Liver (tissue), 9 donors: Measurements from ENCODE around the gene ACCSL. TPM values are rescaled to one million over a fixed set of nuclear protein-coding genes. Genes with fewer than 3 reads are reported as not detected.

Experiments
- DNase-seq: peaks from one replicate; pipeline ENCODE4 v3.0.0-alpha.2; 2017; ENCODE audit warnings: low spot score
- H3K27ac ChIP-seq, 2 donors: one replicate each; pipeline ENCODE4 v1.7.0; 2013; ENCODE audit warnings: inconsistent platforms in 2 of 2, low read length in 2 of 2, control low read depth in 1 of 2, low read depth in 1 of 2, mild to moderate bottlenecking in 1 of 2
- H3K27me3 ChIP-seq, 4 donors: one replicate each; pipeline versions ENCODE4 v1.6.1 to v1.7.0; 2013; ENCODE audit warnings: low read length in 3 of 4, inconsistent platforms in 1 of 4, mild to moderate bottlenecking in 1 of 4, moderate library complexity in 1 of 4; ENCODE audit not compliant: control insufficient read depth in 4 of 4, insufficient read depth in 4 of 4
- H3K36me3 ChIP-seq, 4 donors: one replicate each; pipeline versions ENCODE4 v1.6.1 to v1.7.0; 2013; ENCODE audit warnings: low read length in 3 of 4, mild to moderate bottlenecking in 3 of 4, low read depth in 1 of 4, moderate library complexity in 1 of 4; ENCODE audit not compliant: control insufficient read depth in 4 of 4, insufficient read depth in 3 of 4
- H3K4me1 ChIP-seq, 4 donors: one replicate each; pipeline versions ENCODE4 v1.6.1 to v1.7.0; 2013; ENCODE audit warnings: low read length in 3 of 4, mild to moderate bottlenecking in 3 of 4, moderate library complexity in 1 of 4; ENCODE audit not compliant: control insufficient read depth in 4 of 4, insufficient read depth in 4 of 4
- H3K4me3 ChIP-seq, 3 donors: one replicate each; pipeline versions ENCODE4 v1.6.1 to v1.7.0; 2013; ENCODE audit warnings: low read length in 3 of 3, control low read depth in 1 of 3, low read depth in 1 of 3, mild to moderate bottlenecking in 1 of 3
- H3K9ac ChIP-seq, 2 donors: one replicate each; pipeline ENCODE4 v1.7.0; 2013; ENCODE audit warnings: low read length in 2 of 2, mild to moderate bottlenecking in 2 of 2, moderate library complexity in 2 of 2, control low read depth in 1 of 2, low read depth in 1 of 2
- H3K9me3 ChIP-seq, 4 donors: one replicate each; pipeline versions ENCODE4 v1.6.1 to v1.7.0; 2013; ENCODE audit warnings: low read length in 3 of 4; ENCODE audit not compliant: control insufficient read depth in 4 of 4
- EGR1 ChIP-seq, 2 donors: IDR thresholded peaks; 2 replicates each; pipeline ENCODE4 v1.6.1; 2016 to 2018; ENCODE audit warnings: antibody characterized with exemption in 2 of 2, low read depth in 2 of 2
- FOXA1 ChIP-seq: IDR thresholded peaks from 2 replicates; pipeline ENCODE4 v1.6.1; 2016; ENCODE audit warnings: antibody characterized with exemption
- FOXA2 ChIP-seq: IDR thresholded peaks from 2 replicates; pipeline ENCODE4 v1.6.1; 2016; ENCODE audit warnings: antibody characterized with exemption
- HNF4A ChIP-seq, 2 donors: conservative IDR thresholded peaks; 2 replicates each; pipeline ENCODE4 v1.6.1; 2016; ENCODE audit warnings: antibody characterized with exemption in 2 of 2, mild to moderate bottlenecking in 2 of 2
- HNF4G ChIP-seq: IDR thresholded peaks from 2 replicates; pipeline ENCODE4 v1.6.1; 2016; ENCODE audit warnings: antibody characterized with exemption
- JUND ChIP-seq, 2 donors: IDR thresholded peaks; 2 replicates each; pipeline ENCODE4 v1.6.1; 2016; ENCODE audit warnings: antibody characterized with exemption in 2 of 2
- NR2F2 ChIP-seq: IDR thresholded peaks from 2 replicates; pipeline ENCODE4 v1.6.1; 2016; ENCODE audit warnings: antibody characterized with exemption
- RAD21 ChIP-seq, 2 donors: IDR thresholded peaks; 2 replicates each; pipeline ENCODE4 v1.6.1; 2016; ENCODE audit warnings: antibody characterized with exemption in 2 of 2, mild to moderate bottlenecking in 2 of 2
- SP1 ChIP-seq: IDR thresholded peaks from 2 replicates; pipeline ENCODE4 v1.6.1; 2018; ENCODE audit warnings: antibody characterized with exemption, mild to moderate bottlenecking
- TAF1 ChIP-seq: conservative IDR thresholded peaks from 2 replicates; pipeline ENCODE4 v1.6.1; 2016; ENCODE audit warnings: antibody characterized with exemption, mild to moderate bottlenecking
- YY1 ChIP-seq: IDR thresholded peaks from 2 replicates; pipeline ENCODE4 v1.6.1; 2016; ENCODE audit warnings: antibody characterized with exemption, mild to moderate bottlenecking
- WGBS: extraction: QIAGEN DNeasy Blood & Tissue Kit; methylation state at CpG from one replicate; pipeline ENCODE4 v1.1.7; 2013; 5-methylcytosine and 5-hydroxymethylcytosine counted together
- polyA plus RNA-seq, 2 donors: library from polyadenylated mRNA; stranded (reverse) in 1 of 2; unstranded in 1 of 2; fragments of 200-250 nt in 1 of 2; fragments of >200 nt in 1 of 2; fragmentation: Nextera tagmentation in 1 of 2; extraction: Ambion mirVana in 1 of 2; gene quantifications; one replicate each; pipeline versions ENCODE4 v1.2.1 to v1.2.3, GENCODE V29; 2013 to 2015
- total RNA-seq, 2 donors: library from RNA; depleted of rRNA; stranded (reverse); fragments of >200 nt; gene quantifications; one replicate each; pipeline ENCODE4 v1.2.3, GENCODE V29; 2014
- TF ChIP-seq, protein P1 (sequence below): fragments of 150-350 bp; IDR thresholded peaks from 2 replicates; pipeline ENCODE4 v1.5.1; 2017; ENCODE audit warnings: improper control_type of control experiment, low read depth, low read length; ENCODE audit not compliant: missing input control
- TF ChIP-seq, protein P2 (sequence below): IDR thresholded peaks from 2 replicates; pipeline ENCODE4 v1.6.1; 2016; ENCODE audit warnings: antibody characterized with exemption
- TF ChIP-seq, protein P3 (sequence below): IDR thresholded peaks from 2 replicates; pipeline ENCODE4 v1.6.1; 2016; ENCODE audit warnings: antibody characterized with exemption, mild to moderate bottlenecking
- TF ChIP-seq, protein P4 (sequence below): IDR thresholded peaks from 2 replicates; pipeline ENCODE4 v1.6.1; 2016; ENCODE audit warnings: antibody characterized with exemption
- TF ChIP-seq, protein P5 (sequence below): IDR thresholded peaks from 2 replicates; pipeline ENCODE4 v1.6.1; 2016; ENCODE audit warnings: antibody characterized with exemption
- donor health status: healthy.
- donor health status: healthy.
- donor health status: healthy.
- donor health status: healthy.
- donor health status: healthy.

Gene ACCSL
- total and polyA plus RNA-seq, 4 donors = 0.09 TPM; not detected in 3

DNA sequence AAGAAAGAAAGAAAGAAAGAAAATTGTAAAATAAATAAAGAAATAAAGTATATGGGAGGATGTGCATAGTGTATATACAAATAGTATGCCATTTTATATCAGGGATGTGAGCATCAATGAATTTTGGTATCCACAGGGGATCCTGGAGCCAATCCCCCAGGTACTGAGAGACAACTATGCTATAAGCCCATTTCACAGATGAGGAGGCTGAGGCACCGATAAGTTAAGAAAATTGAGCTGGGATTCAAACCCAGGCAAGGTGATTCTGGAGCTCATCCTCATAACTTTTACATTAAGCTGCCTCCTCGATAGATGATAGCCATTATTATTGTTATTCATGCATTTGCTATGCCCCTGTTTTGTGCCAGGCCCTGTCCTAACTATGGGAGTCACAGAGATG lies 47.0 kb upstream of the ACCSL start:
- no peak overlapping the region for H3K27ac ChIP-seq
- TF ChIP-seq, protein P1, sequence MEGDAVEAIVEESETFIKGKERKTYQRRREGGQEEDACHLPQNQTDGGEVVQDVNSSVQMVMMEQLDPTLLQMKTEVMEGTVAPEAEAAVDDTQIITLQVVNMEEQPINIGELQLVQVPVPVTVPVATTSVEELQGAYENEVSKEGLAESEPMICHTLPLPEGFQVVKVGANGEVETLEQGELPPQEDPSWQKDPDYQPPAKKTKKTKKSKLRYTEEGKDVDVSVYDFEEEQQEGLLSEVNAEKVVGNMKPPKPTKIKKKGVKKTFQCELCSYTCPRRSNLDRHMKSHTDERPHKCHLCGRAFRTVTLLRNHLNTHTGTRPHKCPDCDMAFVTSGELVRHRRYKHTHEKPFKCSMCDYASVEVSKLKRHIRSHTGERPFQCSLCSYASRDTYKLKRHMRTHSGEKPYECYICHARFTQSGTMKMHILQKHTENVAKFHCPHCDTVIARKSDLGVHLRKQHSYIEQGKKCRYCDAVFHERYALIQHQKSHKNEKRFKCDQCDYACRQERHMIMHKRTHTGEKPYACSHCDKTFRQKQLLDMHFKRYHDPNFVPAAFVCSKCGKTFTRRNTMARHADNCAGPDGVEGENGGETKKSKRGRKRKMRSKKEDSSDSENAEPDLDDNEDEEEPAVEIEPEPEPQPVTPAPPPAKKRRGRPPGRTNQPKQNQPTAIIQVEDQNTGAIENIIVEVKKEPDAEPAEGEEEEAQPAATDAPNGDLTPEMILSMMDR = no peak
- TF ChIP-seq, protein P2, sequence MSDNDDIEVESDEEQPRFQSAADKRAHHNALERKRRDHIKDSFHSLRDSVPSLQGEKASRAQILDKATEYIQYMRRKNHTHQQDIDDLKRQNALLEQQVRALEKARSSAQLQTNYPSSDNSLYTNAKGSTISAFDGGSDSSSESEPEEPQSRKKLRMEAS = no peak
- TF ChIP-seq, protein P3, sequence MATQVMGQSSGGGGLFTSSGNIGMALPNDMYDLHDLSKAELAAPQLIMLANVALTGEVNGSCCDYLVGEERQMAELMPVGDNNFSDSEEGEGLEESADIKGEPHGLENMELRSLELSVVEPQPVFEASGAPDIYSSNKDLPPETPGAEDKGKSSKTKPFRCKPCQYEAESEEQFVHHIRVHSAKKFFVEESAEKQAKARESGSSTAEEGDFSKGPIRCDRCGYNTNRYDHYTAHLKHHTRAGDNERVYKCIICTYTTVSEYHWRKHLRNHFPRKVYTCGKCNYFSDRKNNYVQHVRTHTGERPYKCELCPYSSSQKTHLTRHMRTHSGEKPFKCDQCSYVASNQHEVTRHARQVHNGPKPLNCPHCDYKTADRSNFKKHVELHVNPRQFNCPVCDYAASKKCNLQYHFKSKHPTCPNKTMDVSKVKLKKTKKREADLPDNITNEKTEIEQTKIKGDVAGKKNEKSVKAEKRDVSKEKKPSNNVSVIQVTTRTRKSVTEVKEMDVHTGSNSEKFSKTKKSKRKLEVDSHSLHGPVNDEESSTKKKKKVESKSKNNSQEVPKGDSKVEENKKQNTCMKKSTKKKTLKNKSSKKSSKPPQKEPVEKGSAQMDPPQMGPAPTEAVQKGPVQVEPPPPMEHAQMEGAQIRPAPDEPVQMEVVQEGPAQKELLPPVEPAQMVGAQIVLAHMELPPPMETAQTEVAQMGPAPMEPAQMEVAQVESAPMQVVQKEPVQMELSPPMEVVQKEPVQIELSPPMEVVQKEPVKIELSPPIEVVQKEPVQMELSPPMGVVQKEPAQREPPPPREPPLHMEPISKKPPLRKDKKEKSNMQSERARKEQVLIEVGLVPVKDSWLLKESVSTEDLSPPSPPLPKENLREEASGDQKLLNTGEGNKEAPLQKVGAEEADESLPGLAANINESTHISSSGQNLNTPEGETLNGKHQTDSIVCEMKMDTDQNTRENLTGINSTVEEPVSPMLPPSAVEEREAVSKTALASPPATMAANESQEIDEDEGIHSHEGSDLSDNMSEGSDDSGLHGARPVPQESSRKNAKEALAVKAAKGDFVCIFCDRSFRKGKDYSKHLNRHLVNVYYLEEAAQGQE = no peak
- TF ChIP-seq, protein P4, sequence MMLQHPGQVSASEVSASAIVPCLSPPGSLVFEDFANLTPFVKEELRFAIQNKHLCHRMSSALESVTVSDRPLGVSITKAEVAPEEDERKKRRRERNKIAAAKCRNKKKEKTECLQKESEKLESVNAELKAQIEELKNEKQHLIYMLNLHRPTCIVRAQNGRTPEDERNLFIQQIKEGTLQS = no peak
- no peak for TF ChIP-seq YY1
- TF ChIP-seq FOXA2 = no peak
- TF ChIP-seq FOXA1 = no peak
- TF ChIP-seq HNF4A (conservative IDR thresholded peaks at IDR 0.05) = no peak
- TF ChIP-seq JUND (IDR thresholded peaks at IDR 0.05) = no peak
- no peak for TF ChIP-seq RAD21 (IDR thresholded peaks at IDR 0.05)
- TF ChIP-seq SP1 = no peak
- TF ChIP-seq, protein P5, sequence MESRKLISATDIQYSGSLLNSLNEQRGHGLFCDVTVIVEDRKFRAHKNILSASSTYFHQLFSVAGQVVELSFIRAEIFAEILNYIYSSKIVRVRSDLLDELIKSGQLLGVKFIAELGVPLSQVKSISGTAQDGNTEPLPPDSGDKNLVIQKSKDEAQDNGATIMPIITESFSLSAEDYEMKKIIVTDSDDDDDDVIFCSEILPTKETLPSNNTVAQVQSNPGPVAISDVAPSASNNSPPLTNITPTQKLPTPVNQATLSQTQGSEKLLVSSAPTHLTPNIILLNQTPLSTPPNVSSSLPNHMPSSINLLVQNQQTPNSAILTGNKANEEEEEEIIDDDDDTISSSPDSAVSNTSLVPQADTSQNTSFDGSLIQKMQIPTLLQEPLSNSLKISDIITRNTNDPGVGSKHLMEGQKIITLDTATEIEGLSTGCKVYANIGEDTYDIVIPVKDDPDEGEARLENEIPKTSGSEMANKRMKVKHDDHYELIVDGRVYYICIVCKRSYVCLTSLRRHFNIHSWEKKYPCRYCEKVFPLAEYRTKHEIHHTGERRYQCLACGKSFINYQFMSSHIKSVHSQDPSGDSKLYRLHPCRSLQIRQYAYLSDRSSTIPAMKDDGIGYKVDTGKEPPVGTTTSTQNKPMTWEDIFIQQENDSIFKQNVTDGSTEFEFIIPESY = no peak
- no peak for TF ChIP-seq NR2F2
- TF ChIP-seq TAF1 = no peak
- no peak for TF ChIP-seq HNF4G
- no peak for TF ChIP-seq EGR1 (IDR thresholded peaks at IDR 0.05; ENCODE audit: low read depth in 2 of 2)
- H3K4me3 ChIP-seq = no peak overlapping the region
- no peak overlapping the region for H3K9ac ChIP-seq
- 38% methylated on average over 2 of the region's 2 CpGs for WGBS
- no peaks in the 10 kb centered on the region for H3K9me3 ChIP-seq
- no peak for DNase-seq
- H3K36me3 ChIP-seq = no peaks in the 10 kb centered on the region
- no peaks in the 10 kb centered on the region for H3K4me1 ChIP-seq
- no peaks in the 10 kb centered on the region for H3K27me3 ChIP-seq
